HL-60/S4 (cell line): ENCODE results near the gene CHST11.

Source experiments
- in situ Hi-C: fragments of 300-500 bp; cut with MboI; formaldehyde crosslinking; loops from 2 replicates; pipeline ENCODE4 v1.14.3; 2022; ENCODE audit warnings: low sequenced_read_pairs

Gene CHST11

DNA sequence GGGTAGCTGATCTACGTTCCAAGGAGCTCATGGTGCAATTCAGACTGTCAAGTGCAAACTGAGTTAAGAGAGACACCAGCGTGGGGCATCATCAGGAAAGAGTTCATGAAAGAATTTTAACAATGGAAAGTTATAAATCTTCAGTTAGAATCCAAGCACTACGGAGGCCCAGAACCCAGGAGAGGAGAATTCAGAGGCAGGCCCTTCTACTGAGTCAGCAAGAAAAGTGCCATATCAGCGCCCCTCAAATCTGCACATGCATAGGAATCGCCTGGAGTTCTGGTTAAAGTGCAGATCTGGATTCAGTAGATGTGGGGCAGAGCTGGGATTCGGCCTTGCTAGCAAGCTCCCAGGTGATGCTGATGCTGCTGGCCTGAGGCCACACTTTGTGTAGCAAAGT, 45.9 kb downstream of the CHST11 start:
- in situ Hi-C loops: no loop called here

DNA sequence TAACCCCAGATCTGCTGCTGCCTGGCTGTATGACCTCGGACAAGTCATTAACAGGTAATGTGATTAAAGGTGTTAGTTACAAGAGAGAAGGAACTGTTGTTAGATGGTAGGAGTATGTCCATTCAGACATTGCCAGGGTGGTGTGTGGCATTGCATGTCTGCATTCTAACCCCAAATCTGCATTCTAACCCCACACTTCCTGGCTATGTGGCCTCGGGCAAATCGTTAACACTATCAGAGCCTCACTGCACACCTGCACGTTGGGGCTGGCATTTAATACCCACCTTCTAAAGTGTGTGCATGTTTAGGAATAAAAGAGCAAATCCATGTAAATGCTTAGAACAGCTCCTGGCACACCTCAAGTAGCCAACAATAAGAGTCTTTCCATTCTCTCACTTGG, 46.4 kb downstream of the CHST11 start:
- in situ Hi-C loops: no loop called here

DNA sequence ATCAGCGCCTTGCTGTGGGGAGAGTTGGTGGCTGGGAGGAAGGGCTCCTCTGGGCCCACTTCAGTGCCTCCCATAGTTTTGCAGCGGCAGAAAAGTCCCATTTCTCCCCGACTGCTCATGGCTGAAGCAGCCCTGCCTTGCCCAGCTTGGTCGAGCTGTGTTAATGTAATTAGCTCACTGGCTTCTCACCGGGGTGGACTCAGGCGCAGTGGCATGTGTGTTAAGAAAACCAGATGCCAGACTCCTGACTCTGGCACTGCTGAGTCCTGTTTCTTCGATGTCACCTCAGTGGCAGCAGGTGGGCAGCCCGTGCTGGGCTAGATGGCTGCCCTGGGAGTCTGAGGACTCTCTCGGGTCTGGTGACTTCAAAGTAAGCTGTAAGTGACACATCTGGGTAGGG, 47.4 kb downstream of the CHST11 start:
- in situ Hi-C loops: no loop called here

DNA sequence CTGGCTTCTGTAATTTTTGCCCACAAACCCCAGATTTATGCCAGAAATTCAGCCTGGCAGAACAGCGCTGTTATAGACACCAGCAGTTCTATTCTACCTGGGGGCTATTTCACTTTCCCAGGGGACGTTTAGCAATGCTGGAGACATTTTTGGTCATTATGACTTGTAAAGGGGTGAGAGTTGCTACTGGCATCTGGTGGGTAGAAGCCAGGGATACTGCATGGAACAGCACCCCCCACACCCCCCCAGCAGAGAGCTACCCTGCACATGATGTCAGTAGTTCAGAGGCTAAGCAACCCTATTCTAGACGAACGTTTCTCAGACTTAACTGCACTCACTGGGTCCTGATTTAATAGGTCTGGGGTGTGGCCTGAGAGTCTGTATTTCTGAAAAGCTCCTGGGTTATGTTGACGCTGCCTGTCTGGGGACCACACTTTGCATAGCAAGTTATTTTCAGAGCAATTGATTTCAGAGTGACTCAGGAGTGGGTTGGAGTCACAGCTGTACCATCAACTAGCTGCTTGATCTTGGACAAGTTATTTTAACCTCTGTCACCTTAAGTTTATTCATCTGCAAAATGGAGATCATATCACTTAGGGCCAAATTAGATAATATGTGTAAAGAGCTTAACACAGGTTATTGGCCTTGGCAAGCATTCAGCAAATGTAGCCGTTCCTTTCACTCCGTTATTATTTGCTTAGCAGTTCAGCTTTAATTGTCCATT, 48.5 kb downstream of the CHST11 start:
- in situ Hi-C loops: no loop called here

DNA sequence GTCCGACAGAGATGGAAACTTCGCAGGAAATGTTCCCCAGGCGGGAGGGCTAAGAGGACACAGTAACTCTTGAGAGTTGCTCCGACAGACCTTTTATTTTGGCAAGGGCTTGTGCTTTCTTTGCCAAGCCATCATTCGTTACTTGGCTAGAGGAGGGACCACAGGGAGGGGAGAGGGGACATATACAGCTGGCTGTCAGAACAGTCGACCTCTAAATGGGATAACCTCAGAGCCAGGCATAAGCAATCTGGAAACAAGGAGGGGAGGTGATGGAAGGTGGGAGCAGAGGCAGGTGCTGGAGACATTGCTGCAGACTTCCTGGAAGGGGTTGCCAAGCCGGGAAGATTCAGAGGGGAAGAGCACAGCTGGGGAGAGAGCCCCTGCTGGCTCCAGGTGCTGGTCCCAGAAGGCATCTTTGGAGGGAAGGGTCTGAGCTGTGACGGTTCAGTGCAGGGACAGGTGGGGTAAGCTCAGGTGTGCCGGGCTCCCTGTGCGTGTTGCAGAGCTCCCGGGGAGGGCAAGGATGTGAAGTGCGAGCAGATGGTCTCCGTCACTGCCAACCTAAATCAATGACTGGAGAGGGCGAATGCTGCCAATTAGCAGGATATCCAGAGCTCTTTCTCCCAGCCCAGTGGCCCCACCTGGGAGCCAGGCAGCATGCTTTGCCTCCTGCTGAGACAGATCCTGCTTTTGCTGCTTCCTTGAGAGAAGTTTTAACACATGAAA, 50.1 kb downstream of the CHST11 start:
- in situ Hi-C loops: no loop called here

DNA sequence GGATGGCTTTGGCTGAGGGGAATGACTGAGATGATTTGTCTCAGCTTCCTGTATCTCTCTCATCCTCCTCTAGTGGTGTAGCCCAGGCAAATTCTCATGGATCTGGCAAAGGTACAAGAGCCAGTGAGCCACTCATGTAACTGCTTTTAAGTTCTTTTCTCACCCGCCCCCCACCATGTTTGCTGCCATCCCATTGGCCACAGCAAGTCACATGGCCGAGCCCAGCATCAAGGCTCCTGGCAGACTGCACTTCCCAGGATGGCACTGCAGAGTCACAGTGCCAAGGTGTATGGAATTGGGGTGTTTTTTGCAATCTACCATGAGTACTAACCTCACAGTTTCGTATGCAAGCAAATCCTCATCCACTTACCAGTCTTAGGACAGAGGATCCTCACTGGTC, 50.9 kb downstream of the CHST11 start:
- in situ Hi-C loops: no loop called here

DNA sequence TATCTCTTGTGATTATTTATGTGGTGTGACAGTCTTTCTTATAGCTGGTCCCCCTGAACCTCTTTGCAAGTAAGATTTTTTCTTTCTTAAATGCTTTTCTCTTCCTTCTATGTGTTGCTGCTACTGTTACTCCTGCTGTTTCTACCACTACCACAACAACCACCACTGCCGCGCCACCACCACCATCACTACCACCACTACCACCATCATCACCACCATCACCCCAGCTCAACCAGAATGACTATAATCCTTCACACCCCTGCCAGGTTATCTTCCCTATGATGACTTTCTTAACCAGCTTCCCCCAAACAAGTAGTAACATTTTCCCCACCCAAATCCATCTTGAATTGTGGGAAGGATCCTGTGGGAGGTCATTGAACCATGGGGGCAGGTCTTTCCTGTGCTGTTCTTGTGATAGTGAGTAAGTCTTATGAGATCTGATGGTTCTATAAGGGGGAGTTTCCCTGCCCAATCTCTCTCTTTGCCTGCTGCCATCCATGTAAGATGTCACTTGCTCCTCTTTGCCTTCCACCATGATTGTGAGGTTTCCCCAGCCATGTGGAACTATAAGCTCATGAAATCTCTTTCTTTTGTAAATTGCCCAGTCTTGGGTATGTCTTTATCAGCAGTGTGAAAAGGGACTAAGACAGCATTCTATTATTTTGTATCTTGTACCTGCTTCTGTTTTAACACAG, 52.2 kb downstream of the CHST11 start:
- in situ Hi-C loops: no loop called here

DNA sequence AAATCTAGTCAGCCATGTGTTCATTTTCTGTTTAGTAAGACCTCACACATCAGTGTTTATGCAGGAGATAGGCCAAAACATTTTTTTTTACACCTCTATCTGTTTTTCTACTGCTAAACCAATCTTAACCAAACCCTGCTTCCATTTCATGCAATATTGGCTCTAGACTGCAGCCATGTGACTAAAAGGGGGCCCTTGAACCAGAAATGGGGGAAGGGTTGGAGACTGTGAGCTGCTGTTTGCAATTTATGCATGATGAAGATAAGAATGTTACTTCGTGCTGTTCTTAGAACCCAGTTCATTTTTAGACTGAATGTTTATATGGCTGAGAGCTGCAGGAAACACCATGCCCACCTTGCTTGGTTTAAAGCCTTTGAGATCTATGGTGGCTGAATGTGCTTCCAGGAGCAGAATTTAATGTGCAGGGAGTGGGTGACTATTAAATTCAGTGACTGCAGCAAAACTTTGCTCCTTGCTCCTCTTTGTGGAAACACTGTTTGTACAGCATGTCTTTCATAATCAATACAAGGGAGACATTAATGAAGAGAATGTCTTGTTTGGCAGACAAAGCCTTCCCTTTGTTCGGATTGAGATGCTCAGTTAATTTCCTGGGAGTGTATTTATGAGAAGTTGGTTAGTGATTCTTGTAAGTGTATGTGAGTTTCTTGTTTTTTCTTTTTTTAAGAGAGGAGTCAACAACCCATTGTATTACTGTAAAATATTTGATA, 53.6 kb downstream of the CHST11 start:
- in situ Hi-C loops: no loop called here

DNA sequence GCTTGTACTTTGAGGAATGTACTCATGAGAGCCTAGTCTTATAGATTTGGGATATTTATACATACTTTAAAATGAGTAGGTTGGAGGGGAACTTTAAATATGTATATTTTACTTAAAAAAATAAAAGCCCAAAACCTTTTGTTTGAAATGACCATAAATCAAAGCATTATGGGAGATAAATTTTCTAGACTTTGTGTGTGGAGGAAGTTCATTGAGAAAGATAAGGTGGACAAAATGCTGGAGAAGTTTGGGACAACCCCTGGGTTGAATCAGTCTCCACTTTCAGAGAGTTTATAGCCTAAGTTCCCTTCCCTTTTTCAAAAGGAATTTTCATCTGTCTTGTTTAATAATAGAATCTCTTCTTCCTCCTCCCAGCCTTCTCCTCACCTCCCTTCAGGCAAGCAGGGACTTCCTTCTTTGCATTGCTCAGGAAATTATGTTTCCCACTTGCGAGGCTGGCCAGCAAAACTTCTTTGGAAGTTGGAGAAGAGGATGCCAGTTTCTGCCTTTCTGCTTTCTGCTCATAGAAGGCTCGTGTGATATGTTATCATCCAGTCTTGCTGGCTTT, 54.2 kb downstream of the CHST11 start:
- in situ Hi-C loops: no loop called here

DNA sequence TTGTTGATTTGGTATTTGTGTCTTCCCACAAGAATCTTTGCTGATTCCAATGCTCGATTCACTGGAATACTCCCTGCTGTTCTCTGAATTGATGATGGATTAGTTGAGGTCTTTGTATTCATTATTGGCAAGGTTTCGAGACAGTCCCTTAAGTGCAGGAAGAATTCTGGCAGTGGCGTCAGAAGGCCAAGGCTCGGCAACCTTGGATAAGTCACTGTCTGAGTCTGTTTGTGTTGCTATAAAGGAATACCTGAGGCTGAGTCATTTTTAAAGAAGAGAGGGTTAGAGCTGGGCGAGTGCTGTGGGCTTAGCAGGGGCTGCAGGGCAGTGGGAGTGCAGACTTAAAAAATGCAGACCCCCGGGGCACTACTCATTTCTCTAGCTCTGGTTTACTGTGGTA, 56.9 kb downstream of the CHST11 start:
- in situ Hi-C loops: no loop called here

DNA sequence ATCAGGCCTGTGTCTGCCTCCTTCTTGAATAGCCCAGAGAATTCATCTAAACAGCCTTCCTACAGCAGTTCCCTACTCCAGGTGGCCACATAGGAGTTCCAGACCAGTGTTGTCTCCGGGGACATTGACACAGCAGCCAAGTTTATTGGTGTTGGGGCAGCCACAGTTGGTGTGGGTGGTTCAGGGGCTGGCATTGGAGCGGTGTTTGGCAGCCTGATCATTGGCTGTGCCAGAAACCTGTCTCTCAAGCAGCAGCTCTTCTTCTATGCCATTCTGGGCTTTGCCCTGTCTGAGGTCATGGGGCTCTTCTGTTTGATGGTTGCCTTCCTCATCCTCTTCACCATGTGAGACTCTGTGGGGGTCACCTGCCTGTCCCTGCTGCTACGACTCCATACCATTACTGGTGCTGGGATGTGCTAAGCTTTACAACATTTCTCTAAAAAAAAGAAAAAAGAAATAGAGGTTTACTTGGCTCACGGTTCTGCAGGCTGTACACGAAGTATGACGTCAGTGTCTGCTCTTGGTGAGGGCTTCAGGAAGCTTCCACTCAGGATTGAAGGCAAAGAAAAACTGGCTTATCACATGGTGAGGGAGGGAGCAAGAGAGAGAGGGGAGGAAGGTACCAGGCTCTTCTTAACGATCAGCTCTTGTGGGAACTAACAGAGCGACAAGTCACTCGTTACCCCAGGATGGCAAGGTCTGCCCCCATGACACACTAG, 57.5 kb downstream of the CHST11 start:
- in situ Hi-C loops: no loop called here

DNA sequence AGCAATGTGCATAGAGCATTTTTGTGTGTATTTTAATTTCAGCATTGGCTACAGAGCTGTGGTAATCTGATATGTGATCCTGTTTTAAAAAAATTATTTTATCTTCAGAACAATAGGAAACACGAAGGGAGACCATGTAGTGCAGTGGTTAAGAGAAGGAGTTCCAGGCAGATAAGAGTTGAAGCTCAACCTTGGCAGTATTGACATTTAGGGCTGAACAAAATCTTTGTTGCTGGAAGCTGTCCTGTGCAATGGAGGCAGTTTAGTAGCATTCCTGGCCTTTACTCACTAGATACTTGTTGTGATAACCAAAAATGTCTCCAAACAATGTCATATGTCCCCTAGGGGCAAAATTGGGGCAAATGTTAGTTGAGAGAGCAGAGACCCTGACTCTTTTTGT, 59.2 kb downstream of the CHST11 start:
- in situ Hi-C loops: no loop called here

DNA sequence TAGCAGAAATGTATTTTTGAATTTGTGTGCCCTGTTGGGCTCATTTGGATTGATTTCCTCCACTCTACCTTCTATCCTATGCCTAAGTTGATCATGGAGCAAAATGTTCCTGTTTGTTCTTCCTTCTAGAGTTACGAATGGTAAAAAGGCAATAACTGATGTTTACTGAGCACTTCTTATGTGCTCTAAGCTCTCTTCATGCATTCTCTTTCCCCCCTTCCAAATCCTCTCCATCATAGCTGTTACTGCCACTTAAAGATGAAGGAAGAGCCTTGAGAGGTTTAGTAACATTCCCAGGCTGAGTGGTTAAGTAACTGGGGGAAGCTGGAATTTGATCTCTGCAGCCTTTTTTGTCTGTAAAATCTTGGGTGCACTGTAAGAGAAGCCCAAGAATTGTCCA, 60.1 kb downstream of the CHST11 start:
- in situ Hi-C loops: no loop called here

DNA sequence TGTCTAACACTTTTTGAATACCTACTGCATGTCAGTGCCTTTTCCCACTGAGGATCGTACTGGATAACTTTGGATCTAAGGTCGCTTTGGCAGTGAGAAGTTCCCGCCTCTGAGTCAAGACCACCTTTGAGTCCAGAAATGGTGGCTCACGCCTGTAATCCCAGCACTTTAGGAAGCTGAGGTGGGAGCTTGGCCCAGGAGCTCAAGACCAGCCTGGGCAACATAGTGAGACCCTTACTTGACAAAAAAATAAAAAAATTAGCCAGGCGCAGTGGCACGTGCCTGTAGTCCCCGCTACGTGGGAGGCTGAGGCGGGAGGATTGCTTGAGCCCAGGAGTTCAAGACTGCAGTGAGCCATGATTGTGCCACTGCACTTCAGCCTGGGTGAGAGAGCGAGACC, 61.1 kb downstream of the CHST11 start:
- in situ Hi-C loops: no loop called here

DNA sequence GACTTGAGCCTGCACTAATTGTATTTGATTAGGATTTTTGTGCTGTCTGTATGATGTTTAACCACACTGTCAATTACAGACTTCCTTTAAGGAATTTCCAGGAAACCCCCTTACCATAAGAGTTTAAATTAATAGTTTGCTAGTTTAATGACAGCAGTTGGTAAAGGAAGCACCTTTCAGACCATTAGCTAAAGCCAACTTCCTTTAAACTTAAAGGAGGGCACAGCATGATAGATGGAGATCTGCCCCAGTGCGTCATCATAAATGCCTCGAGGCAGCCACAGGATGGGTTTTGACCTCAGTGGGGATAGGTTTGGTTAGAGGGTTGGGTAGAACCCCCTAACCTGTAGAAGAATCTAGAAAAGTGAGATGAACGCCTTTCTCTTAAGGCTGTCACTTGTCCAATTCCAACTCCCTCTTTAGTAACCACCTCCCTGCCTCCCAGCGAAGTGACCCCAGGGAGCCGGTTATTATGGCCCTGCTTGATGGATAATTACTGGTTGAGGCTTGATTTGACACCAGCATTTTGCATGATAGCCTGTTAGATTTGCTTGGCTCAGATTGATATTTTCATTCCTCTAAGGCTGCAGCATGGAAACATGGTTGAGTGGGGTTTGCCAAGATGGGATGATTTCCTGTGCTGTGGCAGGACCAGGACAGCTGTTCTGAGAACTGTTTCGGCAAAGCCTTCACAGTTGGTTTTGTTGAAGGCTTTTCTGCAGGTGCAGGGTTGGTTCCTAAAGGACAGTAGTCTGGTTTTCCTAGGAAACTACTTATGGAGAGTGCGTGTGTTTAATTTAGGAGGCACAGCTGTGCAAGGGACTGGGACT, 62.7 kb downstream of the CHST11 start:
- in situ Hi-C loops: no loop called here

DNA sequence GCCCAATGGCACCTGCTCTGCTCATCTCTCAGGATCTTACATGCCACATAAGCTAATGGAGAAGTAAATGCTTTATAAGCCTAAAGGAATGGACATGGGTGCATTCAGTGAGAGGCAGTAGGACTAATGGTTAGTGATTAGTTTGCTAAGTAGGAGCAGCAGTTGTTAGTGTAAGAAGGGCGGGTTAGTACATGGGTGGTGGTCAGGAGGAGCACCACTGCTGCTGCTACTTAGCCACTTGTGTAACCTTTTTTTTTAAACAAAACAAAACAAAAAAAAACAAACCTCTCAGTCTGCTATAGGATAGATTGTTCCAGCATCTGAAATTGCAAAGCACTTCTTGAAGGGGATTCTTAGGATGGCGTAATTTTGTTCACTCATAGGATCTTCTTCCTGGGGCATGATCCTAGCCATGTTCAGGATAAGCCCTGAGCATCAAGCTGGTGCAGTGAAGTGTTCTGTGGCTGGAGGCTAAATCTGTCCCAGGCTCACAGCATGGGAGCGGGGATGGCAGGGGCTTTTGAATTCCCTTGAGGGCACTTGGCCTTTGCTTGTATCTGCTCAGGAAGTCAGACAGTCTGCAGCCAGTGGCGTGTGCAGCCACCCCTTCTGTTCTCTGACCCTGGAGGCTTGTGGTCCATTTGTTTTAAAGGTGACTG, 63.6 kb downstream of the CHST11 start:
- in situ Hi-C loops: no loop called here

DNA sequence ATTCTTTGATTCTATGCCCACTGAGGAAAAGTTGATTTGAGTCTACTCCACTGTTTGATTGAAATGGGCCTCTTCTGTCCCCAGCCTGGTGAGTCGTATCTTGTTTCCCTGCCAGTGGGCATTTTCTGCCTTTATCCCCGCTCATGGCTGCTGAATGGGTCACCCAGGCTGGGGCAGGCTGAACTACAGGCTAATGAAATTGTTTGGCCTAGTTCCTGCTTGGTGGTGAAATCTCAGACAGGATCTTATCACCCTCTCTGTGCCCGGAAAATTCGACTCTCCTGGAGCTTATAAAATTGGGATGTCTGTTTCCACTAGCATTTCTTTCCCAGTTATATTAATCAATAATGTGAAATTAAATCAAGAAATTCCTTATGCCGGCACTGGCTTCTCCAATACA, 65.0 kb downstream of the CHST11 start:
- in situ Hi-C loops: no loop called here

DNA sequence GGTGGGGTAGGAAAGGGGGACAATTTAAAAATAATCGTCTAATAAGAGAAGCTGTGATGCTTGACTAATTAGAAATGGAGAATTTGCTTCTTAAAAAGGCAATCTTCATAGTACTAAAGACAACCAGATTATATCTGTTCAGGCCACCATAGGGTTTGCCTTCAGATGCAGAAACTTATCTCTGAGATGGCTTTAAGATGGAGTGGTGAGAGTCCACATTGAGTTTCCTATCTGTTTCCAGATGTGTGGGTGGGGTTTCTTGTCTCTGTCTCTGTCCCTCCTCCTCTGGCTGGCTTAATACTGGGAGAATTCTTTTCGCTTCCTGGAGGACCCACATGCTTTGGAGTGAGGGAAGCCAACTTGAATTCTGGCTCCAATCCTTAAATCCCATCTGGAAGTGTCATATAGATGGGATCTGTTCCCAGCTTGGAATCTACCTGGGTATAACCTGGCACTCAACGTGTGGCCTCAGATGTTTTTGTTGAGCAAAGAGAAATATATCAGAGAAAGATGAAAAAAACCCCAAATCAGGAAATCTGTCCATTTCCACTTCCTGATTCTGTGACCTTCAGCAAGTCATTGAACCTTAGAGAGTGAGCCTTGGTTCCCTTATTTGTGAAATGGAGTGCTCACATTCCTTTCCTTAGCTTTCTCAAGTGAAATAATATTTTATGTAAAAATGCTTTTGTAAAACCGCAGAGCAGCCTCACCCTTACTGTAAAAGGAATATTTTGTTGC, 66.4 kb downstream of the CHST11 start:
- in situ Hi-C loops: no loop called here
